SK-N-SH treated with all-trans-retinoic acid at 6 μM for 48 hours (cell line): ENCODE measurements around the gene DDX42.

Experiments used
- ESRRG ChIP-seq: fragments of 250-450 bp; sonication (Bioruptor Pico); IDR thresholded peaks from 2 replicates; pipeline ENCODE4 v1.6.1; 2021; ENCODE audit warnings: mild to moderate bottlenecking
- RARB ChIP-seq: fragments of 250-450 bp; sonication (Bioruptor Pico); IDR thresholded peaks from 2 replicates; pipeline ENCODE4 v1.8.0; 2021; ENCODE audit warnings: mild to moderate bottlenecking, moderate library complexity

DNA sequence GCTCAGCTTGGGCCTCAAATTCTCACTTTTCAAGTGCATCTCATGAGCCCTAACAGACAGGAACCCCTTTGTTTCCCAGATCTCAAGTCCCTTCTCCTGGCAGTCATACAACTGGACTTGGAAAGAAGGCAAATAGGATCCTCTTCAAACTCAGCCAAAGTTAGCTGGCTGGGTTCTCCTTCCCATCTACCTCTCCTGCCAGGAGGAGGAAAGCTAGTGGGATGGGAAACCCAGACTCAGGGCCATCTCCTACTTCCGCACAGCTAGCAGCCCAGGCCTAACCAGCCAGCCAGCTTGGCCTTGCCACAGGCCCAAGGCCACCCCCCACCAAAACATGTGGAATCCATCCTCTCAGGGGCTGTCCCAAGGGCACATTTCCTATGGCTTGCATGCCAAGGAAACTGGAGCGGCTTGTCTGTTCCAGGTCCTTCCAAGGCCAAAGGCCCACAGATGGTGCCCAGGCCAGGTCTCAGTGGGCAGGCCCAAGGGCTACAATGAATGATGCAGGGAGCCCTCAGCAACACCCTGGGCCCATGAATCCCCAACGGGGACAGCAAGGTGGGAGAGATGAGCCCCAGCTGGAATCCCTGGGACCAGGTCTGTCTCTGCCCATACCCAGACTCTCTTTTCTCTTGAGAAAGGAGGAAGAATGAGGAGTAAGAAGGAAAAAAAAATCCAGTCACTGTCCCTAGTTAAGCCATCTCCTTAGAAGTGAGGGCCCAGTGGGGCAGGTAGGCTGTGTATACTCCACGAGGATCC lies 66.8 kb downstream of the DDX42 start:
- TF ChIP-seq ESRRG (CRISPR knock-in tag) (no peak), RARB (CRISPR knock-in tag) (no peak)
